Neural cell (in vitro differentiated cells): Measurements from ENCODE around the gene CTRB1. TPM values are rescaled to one million over a fixed set of nuclear protein-coding genes. Genes with fewer than 3 reads are reported as not detected.

Experiments
- H2AFZ ChIP-seq: fragments of 200-600, 300-800 bp; sonication (generic), shearing (Covaris generic); 2 replicates; pipeline ENCODE4 v1.6.0; 2014; ENCODE audit warnings: low read depth, mild to moderate bottlenecking, antibody characterized with exemption, low read length, moderate library complexity
- H3F3A ChIP-seq: fragments of 200-600 bp; shearing (Covaris generic); 2 replicates; pipeline ENCODE4 v1.6.1; 2016; ENCODE audit warnings: mild to moderate bottlenecking, moderate library complexity, mixed read lengths, antibody characterized with exemption, low read length; ENCODE audit not compliant: insufficient read depth, poor library complexity, severe bottlenecking
- H3K27ac ChIP-seq: fragments of 200-600, 300-800 bp; sonication (generic), shearing (Covaris generic); 2 replicates; pipeline ENCODE4 v1.5.1; 2014; ENCODE audit warnings: mild to moderate bottlenecking, low read length, moderate library complexity
- H3K27me3 ChIP-seq: fragments of 300-800, 200-600 bp; sonication (generic), shearing (Covaris generic); 2 replicates; pipeline ENCODE4 v1.6.0; 2014; ENCODE audit warnings: mild to moderate bottlenecking, low read depth, low read length, moderate library complexity; ENCODE audit not compliant: insufficient read depth
- H3K36me3 ChIP-seq: fragments of 300-800, 200-600 bp; sonication (generic), shearing (Covaris generic); 2 replicates; pipeline ENCODE4 v1.5.1; 2014; ENCODE audit warnings: mild to moderate bottlenecking, antibody characterized with exemption, low read length, moderate library complexity; ENCODE audit not compliant: insufficient read depth
- H3K4me2 ChIP-seq: fragments of 300-800, 200-600 bp; sonication (generic), shearing (Covaris generic); 2 replicates; pipeline ENCODE4 v1.6.0; 2014; ENCODE audit warnings: mild to moderate bottlenecking, low read length
- H3K4me3 ChIP-seq: fragments of 300-800, 200-600 bp; sonication (generic), shearing (Covaris generic); 2 replicates; pipeline ENCODE4 v1.5.1; 2014; ENCODE audit warnings: mild to moderate bottlenecking, low read length, moderate library complexity
- H3K79me2 ChIP-seq: fragments of 200-600 bp; shearing (Covaris generic); replicated peaks from 2 replicates; pipeline ENCODE4 v1.6.0; 2014; ENCODE audit warnings: mild to moderate bottlenecking, low read length, moderate library complexity; ENCODE audit not compliant: insufficient read depth
- H3K9ac ChIP-seq: fragments of 300-800, 200-600 bp; sonication (generic), shearing (Covaris generic); 2 replicates; pipeline ENCODE4 v1.6.1; 2016; ENCODE audit warnings: mild to moderate bottlenecking, low read length, mixed read lengths
- H3K9me2 ChIP-seq: fragments of 200-600 bp; shearing (Covaris generic); 2 replicates; pipeline ENCODE4 v1.6.1; 2016; ENCODE audit warnings: mild to moderate bottlenecking, low read length, mixed read lengths; ENCODE audit not compliant: insufficient read depth
- H3K9me3 ChIP-seq: fragments of 200-600, 300-800 bp; sonication (generic), shearing (Covaris generic); 2 replicates; pipeline ENCODE4 v1.6.1; 2016; ENCODE audit warnings: mild to moderate bottlenecking, mixed run types, low read length, moderate library complexity, mixed read lengths
- H4K20me1 ChIP-seq: fragments of 200-600 bp; shearing (Covaris generic); 2 replicates; pipeline ENCODE4 v1.6.1; 2016; ENCODE audit warnings: mild to moderate bottlenecking, mixed run types; ENCODE audit not compliant: insufficient read depth
- CTCF ChIP-seq: fragments of 450-650 bp; IDR thresholded peaks from 2 replicates; pipeline ENCODE4 v1.5.1; 2014; ENCODE audit warnings: antibody characterized with exemption, mild to moderate bottlenecking, moderate library complexity; ENCODE audit not compliant: poor library complexity, severe bottlenecking
- EP300 ChIP-seq: fragments of 450-650 bp; conservative IDR thresholded peaks from 2 replicates; pipeline ENCODE4 v1.6.1; 2014; ENCODE audit warnings: antibody characterized with exemption, mild to moderate bottlenecking, moderate library complexity; ENCODE audit not compliant: poor library complexity, severe bottlenecking
- EZH2 ChIP-seq: fragments of 200-600, 300-800 bp; shearing (Covaris generic), sonication (generic); IDR thresholded peaks from 2 replicates; pipeline ENCODE4 v1.6.1; 2014; ENCODE audit warnings: antibody characterized with exemption, low read length, borderline replicate concordance, mild to moderate bottlenecking; ENCODE audit not compliant: insufficient read depth, poor library complexity, severe bottlenecking
- MXI1 ChIP-seq: fragments of 450-650 bp; conservative IDR thresholded peaks from 2 replicates; pipeline ENCODE4 v1.6.1; 2014; ENCODE audit warnings: antibody characterized with exemption, mild to moderate bottlenecking; ENCODE audit not compliant: poor library complexity, severe bottlenecking
- POLR2AphosphoS5 ChIP-seq: IDR thresholded peaks from 2 replicates; pipeline ENCODE4 v1.6.1; 2012
- RAD21 ChIP-seq: fragments of 450-650 bp; conservative IDR thresholded peaks from 2 replicates; pipeline ENCODE4 v1.6.1; 2014; ENCODE audit warnings: antibody characterized with exemption, mild to moderate bottlenecking, moderate library complexity
- SMC3 ChIP-seq: fragments of 450-650 bp; conservative IDR thresholded peaks from 2 replicates; pipeline ENCODE4 v1.6.1; 2014; ENCODE audit warnings: antibody characterized with exemption, mild to moderate bottlenecking, moderate library complexity; ENCODE audit not compliant: poor library complexity
- TAF1 ChIP-seq: IDR thresholded peaks from 2 replicates; pipeline ENCODE4 v1.6.1; 2012; ENCODE audit warnings: low read depth
- polyA plus RNA-seq: library from polyadenylated mRNA; depleted of rRNA; stranded (reverse); fragments of >200 nt; gene quantifications from 2 replicates; pipeline ENCODE4 v1.2.3, GENCODE V29; 2014
- TF ChIP-seq, protein P1 (sequence below): IDR thresholded peaks from 2 replicates; pipeline ENCODE4 v1.6.1; 2012; ENCODE audit warnings: borderline replicate concordance

The CTRB1 gene
- polyA plus RNA-seq, 1 donor from 2014 or later = not detected

DNA sequence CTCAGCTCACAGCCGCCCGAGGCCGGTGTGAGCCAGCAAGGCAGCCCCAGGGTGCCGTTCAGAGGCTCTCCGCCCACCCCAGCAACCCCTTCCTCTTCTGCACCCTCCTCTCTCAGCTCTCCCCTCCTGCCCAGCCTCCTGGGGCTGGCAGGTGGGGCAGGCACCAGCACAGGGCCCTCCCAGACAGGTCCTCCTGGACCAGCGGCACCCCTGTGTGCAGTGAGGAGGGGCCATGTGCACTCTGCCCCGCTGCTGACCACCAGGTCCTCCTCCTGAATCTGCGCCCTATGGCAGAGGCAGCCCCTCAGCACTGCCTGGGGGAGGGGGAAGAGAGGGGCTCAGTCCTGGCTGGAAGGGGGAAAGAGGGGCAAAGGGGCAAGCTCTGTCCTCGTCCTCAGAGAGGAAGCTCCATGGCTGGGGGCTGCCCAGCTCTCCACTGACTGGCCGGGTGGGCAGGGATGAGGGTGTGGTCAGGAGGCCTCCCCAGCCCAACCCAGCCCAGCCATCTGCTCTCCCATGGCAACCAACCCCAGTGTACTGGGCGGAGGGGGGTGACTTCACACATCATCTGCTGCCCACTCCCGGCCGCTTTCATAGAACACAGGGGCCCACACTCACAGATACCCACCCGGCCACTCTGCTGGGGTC, 38.0 kb downstream of the CTRB1 start:
- Histone ChIP-seq H2AFZ (no peak overlapping the region), H3K79me2 (peaks cover 46% of the 10 kb centered on the region), H3K9me3 (no peaks in the 10 kb centered on the region), H3K9me2 (no peaks in the 10 kb centered on the region), H3K27me3 (no peaks in the 10 kb centered on the region), H3K9ac (no peak overlapping the region), H3K4me2 (no peak overlapping the region), H3F3A (no peaks in the 10 kb centered on the region), H4K20me1 (no peaks in the 10 kb centered on the region), H3K36me3 (no peaks in the 10 kb centered on the region), H3K27ac (no peak overlapping the region), H3K4me3 (no peak overlapping the region)
- TF ChIP-seq, protein P1, sequence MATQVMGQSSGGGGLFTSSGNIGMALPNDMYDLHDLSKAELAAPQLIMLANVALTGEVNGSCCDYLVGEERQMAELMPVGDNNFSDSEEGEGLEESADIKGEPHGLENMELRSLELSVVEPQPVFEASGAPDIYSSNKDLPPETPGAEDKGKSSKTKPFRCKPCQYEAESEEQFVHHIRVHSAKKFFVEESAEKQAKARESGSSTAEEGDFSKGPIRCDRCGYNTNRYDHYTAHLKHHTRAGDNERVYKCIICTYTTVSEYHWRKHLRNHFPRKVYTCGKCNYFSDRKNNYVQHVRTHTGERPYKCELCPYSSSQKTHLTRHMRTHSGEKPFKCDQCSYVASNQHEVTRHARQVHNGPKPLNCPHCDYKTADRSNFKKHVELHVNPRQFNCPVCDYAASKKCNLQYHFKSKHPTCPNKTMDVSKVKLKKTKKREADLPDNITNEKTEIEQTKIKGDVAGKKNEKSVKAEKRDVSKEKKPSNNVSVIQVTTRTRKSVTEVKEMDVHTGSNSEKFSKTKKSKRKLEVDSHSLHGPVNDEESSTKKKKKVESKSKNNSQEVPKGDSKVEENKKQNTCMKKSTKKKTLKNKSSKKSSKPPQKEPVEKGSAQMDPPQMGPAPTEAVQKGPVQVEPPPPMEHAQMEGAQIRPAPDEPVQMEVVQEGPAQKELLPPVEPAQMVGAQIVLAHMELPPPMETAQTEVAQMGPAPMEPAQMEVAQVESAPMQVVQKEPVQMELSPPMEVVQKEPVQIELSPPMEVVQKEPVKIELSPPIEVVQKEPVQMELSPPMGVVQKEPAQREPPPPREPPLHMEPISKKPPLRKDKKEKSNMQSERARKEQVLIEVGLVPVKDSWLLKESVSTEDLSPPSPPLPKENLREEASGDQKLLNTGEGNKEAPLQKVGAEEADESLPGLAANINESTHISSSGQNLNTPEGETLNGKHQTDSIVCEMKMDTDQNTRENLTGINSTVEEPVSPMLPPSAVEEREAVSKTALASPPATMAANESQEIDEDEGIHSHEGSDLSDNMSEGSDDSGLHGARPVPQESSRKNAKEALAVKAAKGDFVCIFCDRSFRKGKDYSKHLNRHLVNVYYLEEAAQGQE = no peak
- TF ChIP-seq RAD21 (no peak), EP300 (no peak), CTCF (no peak), TAF1 (no peak), POLR2AphosphoS5 (no peak)

- Histone ChIP-seq H3K9ac (no peak overlapping the region), H4K20me1 (no peaks in the 10 kb centered on the region), H3K27ac (no peak overlapping the region), H3K36me3 (no peaks in the 10 kb centered on the region), H3K4me3 (no peak overlapping the region), H2AFZ (no peak overlapping the region), H3K9me2 (no peaks in the 10 kb centered on the region), H3K79me2 (peaks cover 59% of the 10 kb centered on the region), H3F3A (no peaks in the 10 kb centered on the region), H3K9me3 (no peaks in the 10 kb centered on the region), H3K4me2 (no peak overlapping the region), H3K27me3 (no peaks in the 10 kb centered on the region)
- TF ChIP-seq, protein P1 = no peak
- TF ChIP-seq EZH2 = no peak
- no peak for TF ChIP-seq POLR2AphosphoS5
- no peak for TF ChIP-seq RAD21
- TF ChIP-seq MXI1 = no peak
- TF ChIP-seq SMC3 = no peak
- no peak for TF ChIP-seq CTCF
- TF ChIP-seq TAF1 = no peak
- no peak for TF ChIP-seq EP300
Measured at GRCh38 chr16:75257886-75258806, 39.4 kb downstream of the CTRB1 start.
